Activated CD8-positive, alpha-beta memory T cell treated with anti-CD3 and anti-CD28 coated beads, Interleukin-2, amount 50 U/mL, for 48 hours (primary cell): ENCODE results near the gene CDH8.
"Not testable (repeated sequence)": the region's sequence is repeated elsewhere in the genome, so short reads cannot be mapped to it uniquely, and the experiment has no call there.

Experiments used
- DNase-seq: peaks from one replicate; pipeline ENCODE4 v3.0.0-alpha.2; 2020

CDH8 gene

DNA sequence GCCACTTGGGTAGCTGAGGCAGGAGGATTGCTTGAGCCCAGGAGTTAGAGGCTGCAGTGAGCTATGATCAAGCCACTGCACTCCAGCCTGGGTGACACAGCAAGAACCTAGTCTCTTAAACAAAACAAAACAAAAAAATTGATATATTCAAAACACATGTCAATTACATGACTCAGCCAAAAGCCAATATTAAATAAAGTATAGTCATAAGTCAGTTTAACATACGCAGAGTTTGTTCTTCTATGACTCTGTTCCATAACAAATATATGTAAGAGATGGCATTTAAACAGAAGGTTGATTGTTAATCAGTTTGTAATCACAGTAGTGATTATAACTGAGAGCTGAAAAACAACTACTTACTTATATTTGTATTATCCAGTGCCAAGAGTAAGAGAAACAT lies 106.5 kb downstream of the CDH8 start:
- no peak for DNase-seq

DNA sequence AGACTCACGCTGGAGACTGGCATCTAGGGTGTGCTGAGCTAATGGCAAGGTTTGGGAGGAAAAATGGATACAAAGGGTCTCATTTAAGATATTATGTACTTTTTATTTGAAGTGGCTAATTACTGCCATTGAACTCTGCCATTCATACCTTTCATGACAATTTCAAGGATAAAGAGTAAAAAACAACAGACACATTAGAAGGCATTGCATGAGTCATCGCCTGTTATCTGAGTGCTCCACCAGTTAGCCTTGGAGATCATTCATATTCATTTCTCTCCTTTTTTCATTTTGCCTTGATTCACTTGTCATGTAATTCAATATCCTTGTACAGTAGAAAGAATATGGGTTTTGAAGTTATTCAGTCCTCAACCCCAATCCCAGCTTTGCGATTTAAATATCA lies 109.5 kb downstream of the CDH8 start:
- DNase-seq: no peak

DNA sequence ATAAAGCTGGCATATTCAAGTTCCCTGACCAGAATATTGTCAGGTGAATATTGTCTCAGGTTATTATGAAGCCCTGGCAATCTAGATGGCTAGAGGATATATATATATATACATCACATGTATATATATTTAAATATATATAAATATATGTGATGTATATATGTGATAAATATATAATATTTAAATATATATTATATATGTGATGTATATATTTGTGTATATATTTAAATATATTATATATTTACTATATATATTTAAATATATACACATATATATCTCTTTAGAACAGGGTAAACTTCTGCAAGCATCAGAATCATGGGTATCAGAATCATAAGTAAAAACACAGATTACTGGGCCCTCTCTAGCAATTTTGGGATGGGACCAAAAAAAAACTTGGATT lies 112.6 kb downstream of the CDH8 start:
- DNase-seq: no peak

DNA sequence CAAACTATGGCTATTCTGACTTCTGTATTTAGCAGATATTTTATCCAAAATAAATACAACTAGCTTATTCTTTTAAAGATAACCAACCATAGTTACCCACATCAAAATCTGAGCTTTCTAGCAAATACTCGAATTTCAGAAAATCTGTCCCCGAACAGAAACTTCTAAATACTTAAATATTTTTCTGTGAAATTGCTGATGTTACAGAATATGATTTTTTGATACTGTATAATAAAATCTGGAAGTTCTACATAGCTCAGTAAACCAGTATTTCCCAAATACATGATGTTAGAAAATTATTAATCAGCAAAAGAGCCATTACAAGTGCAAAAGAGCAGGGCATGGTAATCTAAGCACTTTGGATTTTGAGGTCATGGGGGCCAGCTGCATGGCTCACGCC lies 114.9 kb downstream of the CDH8 start:
- DNase-seq: no peak

DNA sequence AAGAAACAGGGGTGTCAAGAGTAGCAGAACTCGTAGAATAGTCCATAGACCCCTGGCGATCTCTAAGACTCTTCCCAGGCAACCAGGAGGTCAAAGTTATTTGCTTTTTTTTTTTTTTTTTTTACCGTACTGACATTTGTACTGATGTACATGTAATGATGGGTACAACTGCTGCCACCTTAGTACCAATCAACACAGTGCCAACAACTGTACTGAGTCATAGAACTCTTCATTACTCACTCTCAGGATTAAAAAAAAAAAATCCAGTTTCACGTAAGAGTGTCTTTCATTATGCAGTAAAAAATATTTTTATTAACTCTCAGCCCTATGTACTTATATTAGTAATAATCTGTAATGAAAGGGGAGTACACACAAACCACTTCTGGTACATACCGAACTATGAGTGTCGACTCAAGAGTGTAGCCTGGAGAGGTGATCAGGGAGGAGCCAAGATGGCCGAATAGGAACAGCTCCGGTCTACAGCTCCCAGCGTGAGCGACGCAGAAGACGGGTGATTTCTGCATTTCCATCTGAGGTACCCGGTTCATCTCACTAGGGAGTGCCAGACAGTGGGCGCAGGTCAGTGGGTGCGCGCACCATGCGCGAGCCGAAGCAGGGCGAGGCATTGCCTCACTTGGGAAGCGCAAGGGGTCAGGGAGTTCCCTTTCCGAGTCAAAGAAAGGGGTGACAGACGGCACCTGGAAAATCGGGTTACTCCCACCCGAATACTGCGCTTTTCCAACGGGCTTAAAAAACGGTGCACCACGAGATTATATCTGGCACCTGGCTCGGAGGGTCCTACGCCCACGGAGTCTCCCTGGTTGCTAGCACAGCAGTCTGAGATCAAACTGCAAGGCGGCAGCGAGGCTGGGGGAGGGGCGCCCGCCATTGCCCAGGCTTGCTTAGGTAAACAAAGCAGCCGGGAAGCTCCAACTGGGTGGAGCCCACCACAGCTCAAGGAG lies 118.1 kb downstream of the CDH8 start:
- not testable (repeated sequence) for DNase-seq

DNA sequence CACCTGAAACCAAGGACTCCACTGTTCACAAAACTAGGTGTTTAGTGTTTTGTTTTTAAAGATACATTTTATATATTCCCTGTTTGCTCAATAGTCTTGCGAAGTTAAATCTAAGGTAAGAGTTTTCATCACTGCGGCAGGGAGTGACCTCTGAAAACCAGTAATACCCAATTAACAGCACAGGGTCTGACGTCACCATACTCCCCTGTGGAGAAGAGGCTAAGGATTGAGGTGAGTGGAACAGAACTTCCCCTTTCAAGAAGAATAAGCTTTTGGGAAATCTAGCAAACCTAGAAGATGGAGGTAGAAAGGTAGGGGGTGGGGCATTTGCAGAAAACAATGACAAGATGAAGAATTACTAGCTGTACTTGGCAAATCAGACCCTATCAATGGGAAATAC lies 120.7 kb downstream of the CDH8 start:
- no peak for DNase-seq

DNA sequence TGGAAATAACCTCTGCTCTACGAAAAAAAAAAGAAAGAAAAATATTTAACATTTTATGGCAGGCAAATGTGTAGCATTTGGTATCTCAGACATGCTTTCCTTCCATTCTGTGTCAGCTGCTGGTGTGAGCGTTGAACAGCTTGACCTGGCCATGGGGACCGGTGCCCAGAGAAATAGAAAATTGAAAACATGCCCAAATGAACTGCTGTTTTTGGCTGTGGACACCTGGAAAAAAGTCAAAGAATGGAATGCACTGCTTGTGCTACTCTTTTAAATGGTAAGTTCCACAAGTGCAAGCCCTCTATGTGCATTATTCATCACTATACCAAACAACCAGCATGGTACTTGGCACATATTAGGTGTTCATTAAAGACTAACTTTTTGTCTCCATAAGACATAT lies 127.2 kb downstream of the CDH8 start:
- DNase-seq: no peak

DNA sequence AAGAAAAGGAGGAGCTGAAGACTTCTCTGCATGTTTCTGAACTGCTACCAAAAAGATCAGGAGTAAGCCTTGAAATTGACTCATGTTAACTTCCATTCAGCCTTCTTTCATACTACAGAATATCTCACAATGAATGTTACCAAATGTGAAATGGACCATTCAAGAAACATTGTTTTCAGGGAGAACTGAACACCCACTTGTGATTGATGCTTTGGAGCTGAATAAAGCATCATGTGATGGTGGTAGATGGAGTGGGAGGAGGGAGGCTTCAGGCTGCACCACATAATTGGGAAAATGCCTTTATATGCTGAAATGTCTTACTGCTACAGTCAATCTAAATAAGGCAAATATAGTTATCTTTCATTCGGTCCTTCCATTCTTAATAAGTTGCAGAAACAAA lies 127.8 kb downstream of the CDH8 start:
- no peak for DNase-seq

DNA sequence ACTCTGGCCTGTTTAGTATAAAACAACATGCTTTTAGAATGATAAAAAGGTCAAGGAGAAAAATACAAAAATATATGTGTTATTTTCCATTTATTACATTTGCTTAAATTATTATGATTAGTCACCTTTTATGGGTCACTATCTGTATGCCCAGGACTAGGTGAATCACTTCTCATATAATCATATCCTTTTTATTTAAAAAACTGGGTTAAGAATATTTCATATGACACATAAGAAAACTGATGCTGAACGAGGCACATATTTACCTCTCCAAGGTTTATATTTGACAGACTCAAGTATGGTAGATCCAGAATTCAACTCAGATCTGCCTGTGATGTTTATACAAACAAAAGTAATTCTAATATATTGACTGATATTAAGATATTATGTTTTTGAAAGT lies 134.5 kb downstream of the CDH8 start:
- no peak for DNase-seq

DNA sequence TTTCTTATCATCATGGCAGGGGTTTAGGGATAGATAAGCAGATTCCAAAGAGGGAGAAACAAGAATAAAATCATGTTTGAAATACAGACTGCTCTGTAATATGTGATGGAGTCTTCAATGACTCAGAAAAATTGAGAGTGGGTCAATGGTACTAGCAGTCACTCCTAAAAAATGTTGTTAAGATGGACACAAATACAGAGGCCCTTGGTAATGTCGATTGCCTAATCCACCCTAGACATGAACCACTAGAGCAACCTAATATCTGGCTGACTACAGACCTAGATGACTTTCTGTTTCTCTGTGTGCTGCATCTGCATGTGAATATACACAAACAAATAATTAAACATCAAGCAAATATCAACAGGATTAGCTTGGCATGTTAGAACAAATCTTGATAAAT lies 135.8 kb downstream of the CDH8 start:
- no peak for DNase-seq

DNA sequence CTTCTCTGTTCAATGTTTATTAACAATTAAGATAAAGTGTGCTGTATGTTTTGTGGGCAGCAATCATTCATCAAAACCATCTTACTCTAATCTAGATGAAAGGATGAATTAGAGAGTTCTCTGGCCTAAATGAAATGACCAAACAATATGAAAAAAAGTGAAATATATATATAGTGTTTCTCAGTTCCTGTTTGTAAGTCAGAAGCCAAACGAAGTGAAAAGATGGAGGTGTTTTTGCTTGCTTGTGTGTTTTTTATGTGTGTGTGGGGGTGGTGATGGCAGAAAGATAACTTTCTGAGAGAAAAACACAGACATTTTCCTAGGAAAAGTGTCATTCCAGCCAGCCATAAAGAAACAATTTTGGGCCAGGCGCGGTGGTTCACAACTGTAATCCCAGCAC lies 138.6 kb downstream of the CDH8 start:
- DNase-seq: no peak

DNA sequence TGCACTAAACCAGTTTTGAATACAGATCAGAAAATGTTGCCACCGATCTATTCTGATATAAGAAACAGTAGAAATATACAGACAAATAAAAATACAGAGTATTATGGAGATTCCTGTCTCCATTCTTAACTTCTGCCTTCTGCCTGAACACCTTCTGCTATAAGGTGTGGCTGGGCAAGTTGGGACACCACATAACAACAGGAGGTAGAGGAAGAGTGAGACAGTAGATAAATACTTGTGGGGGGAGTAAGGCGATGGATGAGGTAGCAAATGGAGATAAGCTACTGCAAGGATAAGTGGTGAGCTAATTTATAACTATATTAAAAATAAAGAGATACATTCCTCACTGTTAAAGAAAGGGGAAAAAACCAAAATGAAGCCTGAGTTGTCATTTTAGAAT lies 143.7 kb downstream of the CDH8 start:
- no peak for DNase-seq

DNA sequence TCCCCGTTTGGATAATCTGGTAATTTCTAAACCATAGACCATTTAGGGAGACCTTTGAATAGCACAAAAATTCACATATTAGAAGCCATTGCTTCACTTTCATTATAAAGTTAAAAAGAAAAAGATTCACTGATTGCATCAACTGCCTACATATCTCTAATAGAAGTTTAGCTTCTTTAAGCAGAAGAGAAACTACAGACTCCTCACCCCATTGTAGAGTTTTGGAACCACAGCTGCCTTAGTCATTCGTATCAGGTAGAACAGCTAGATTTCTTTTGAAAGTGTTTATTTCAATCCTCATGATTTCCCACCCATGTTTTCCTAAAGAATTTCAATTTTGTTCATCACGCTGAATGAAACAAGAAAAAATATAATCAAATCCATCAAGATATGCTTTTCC lies 144.8 kb downstream of the CDH8 start:
- DNase-seq: no peak

DNA sequence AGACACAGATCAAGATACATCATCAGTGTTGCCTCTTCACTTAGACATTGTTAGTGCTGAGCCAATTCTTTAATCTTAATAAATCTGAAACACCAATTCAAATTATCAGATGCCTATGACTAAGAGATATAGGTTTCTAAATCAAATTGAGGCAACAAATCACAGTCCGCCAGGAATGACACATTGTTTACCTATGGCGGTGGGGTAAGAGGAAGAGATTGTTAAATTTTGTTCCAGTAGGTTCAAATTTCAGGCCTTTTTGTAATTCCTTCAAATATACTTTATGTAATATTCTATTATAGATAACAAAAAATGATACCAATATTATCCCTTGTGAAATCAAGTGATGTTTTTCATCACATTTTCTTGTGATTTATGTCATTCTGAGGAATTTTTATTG lies 145.9 kb downstream of the CDH8 start:
- DNase-seq: no peak

DNA sequence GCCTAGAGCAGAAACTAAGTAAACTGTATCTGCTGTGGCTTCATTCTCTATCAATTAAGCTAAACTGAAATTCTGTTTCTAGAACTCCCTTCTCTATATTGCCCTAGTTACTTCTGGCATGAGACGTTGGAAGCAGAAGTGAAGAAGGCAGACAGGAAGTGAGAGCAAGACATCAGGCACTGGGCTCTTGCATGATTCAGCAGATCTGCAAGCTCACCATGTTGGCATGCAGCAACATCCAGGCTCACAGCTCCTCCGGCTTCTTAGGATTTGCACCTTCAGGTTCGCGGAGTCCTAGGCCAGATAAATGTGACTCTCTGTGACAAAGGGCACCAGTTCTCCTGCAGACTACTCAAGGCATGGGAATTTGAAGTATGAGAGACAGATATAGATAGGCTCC lies 148.3 kb downstream of the CDH8 start:
- no peak for DNase-seq

DNA sequence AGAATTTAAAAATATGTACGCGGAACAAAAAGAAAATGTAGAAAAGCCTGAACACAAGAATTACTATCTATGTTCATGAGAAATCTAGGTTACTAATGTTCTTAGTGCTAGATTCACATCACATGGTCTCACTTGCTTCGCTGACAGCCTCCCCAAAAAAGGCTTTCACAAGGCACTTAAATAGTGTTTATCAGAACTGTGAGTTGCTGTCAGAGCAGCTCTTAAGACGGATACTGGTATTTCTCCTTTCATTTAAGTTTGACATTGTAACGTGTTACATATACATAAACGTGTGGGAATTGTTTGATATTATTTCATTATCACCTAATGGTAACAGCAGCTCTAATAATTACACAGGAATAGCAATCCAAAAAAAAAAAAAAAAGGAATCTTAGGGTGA lies 150.9 kb downstream of the CDH8 start:
- no peak for DNase-seq

DNA sequence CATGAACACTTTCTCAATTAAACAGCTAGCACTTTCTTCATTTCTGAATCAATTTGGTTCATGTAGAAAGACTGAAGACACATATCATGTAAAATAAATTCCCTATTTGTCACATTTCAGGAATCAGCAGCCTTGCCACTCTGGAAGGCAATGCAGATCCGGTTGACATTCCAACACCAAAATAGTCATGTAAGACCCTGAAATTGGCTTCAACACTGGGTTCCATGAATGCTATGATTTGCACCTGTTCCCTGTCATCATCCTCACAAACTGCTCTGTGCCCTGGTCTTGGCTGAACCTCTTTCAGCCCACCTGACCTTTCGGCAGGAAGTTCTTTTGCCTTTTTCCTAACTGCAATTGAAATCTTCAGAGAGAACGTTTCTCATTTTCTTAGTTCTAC lies 156.9 kb downstream of the CDH8 start:
- no peak for DNase-seq

DNA sequence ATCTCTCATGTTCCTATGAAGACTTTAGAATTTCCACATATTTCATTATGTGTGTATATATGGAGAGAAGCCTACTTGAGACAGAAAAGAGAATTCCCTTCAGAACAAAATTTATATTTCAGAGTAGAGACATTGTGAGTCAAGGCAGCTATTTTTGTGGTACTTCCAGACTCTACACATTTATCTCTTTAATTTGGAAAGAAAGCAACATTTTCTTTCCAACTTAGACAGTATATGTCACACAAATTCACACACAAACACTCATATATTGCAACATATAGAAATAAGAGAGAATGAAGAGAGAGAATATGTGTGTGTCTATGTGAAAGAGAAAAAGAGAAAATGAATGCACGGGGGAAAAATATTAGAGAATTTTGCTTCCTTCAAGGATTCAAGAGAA lies 158.8 kb downstream of the CDH8 start:
- no peak for DNase-seq

DNA sequence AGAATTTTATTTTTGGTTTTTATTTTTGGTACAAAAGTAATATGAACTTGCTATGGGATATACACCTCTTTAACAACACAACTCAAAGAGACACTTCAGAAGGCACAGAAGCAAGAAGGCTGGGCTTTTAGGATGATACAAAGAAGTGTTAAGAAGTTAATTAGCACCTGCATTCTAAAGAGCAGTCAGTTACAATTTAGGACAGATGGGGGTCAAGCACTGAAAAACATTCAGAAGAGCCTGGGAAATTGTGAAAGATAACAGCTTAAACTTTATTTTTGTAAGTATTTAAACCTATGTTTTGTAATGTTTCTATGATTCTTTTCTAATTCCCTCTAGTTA lies 163.5 kb downstream of the CDH8 start:
- DNase-seq: no peak

DNA sequence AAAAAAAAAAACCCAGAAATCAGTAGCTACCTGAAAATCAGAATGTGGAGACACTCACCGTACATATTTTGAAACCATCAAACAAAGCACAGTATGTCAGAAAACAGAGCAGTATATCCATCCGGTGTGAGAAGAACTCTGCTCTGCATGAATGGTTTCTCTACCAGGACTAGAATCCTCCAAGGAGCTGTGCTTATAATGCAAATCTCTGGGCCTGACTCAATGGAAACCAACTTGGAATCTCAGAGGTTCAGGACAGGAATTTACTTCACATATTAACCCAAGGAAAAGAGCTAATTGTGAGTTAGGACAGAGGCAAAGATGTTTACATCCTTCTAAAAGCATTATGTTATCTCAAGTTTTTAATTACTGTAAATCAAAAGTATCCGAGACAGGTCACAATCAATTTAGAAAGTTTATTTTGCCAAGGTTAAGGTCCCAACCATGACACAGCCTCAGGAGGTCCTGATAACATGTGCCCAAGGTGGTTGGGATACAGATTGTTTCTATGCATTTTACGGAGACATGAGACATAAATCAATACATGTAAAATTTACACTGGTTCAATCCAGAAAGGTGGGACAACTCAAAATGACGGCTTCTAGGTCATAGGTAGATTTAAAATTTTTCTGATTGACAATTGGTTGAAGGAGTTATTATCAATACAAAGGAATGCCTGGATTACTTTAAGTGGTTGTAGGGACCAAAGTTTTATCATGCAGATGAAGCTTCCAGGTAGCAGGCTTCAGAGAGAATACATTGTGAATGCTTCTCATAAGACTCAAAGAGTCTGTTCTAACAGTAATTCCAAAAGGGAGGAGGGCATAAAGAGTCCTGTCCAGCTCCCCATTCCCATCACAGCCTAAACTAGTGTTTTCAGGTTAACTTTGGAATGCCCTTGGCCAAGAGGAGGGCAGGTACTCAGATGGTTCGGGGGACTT lies 164.1 kb downstream of the CDH8 start:
- DNase-seq: no peak

DNA sequence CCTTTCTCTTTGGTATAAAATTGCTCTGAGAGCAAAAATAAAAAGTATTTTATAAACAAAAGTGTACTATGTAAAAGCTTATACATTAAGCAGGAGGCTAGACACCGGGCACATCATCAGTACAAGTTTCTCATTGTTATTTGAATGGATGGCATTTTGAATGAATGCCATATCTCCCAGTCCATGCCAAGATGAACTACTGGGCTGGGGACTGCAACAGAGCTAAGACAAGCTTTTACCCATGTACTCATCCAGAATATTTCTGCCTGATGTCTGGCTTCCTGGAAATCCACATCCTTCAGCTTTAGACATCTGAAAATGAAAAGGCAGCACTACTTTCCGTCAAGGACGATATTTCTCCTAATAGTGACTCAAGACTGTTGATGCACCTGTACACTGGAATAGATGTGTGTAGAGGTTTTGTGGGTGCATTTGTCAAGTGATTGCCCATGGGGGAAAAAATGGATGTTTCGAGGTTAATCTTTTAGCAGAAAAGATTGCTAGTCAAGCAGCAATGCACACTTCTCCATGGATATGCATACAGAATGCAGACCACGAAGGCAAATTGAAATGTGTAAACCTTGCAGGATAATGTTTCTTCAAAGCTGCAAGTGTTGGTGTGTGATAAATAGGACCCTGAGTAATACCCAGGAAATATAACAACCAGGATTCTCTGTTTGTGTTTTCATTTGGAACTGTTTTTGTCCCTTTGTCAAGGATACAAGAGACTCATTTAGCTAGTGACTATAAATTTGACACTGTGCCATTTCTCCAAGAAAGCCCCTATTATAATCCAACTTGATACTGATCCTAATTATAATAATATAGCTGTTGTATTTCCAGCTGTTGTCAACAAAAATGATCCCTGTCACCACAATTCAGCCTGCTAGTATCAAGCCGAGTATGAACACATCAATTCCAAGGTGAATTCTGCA lies 173.8 kb downstream of the CDH8 start:
- DNase-seq: no peak

DNA sequence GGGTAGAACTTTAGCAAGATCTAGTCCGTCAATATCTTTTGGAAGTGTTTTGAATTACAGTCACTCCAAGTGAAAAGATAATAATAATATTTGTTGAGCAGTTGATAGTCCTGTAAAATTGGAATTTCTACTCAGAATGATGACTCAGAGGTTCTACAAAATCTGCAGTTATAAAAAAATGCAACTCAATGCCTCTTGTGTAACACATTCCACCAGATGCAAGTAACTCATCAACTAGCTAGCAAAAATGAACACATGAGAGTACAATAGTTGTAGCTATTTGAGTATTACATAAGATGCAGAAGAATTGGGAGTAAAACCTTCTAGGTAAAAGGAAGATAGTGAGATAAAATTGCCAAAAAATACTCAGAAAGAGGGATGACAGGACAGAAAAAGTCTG lies 177.2 kb downstream of the CDH8 start:
- DNase-seq: no peak

DNA sequence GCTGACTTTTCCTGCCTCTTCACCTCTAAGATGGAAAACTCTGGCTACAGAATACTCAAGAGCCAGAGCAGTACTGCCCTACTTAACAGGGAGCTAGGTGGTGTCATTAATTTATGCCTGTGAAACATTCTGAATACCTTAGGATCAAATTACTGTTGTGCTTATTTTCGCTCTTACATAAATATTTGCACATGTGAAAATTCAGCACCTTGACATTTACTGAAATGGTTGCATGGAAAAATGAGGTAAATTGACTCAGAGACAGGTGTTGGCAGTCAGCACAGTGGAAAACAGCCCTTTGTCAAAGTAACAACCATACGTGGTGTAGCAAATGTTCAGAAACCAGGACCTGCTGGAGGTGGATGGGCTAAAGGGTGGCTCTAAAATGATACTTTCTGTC lies 193.6 kb downstream of the CDH8 start:
- DNase-seq: no peak
